Tibial artery (tissue), 4 donors: Measurements from ENCODE around the gene CREB5.

Experiments used
- DNase-seq, 2 donors: peaks; one replicate each; pipeline ENCODE4 v3.0.0-alpha.2; 2019
- H3K27ac ChIP-seq, 2 donors: fragments of 200-600 bp; sonication (generic) in 1 of 2; 1 replicate in 1 of 2; 2 replicates in 1 of 2; pipeline ENCODE4 v1.5.1; 2018 to 2019; ENCODE audit warnings: mild to moderate bottlenecking in 1 of 2
- H3K27me3 ChIP-seq, 2 donors: fragments of 200-600 bp; sonication (generic) in 1 of 2; one replicate each; pipeline versions ENCODE4 v1.5.1 to v1.6.0; 2016 to 2019
- H3K36me3 ChIP-seq, 3 donors: fragments of 200-600 bp; sonication (generic) in 2 of 3; one replicate each; pipeline ENCODE4 v1.5.1; 2016 to 2019; ENCODE audit warnings: mild to moderate bottlenecking in 2 of 3
- H3K4me1 ChIP-seq, 4 donors: fragments of 200-600 bp; sonication (generic) in 2 of 4; 1 replicate in 3 of 4; 2 replicates in 1 of 4; pipeline ENCODE4 v1.5.1; 2016 to 2019
- H3K4me3 ChIP-seq, 2 donors: fragments of 200-600 bp; sonication (generic) in 1 of 2; 1 replicate in 1 of 2; 2 replicates in 1 of 2; pipeline ENCODE4 v1.5.1; 2018 to 2019; ENCODE audit warnings: mild to moderate bottlenecking in 2 of 2
- H3K9me3 ChIP-seq, 3 donors: fragments of 200-600 bp; sonication (generic) in 1 of 3; one replicate each; pipeline ENCODE4 v1.5.1; 2016 to 2019
- intact Hi-C: fragments of 100-400 bp; cut with DNase I; formaldehyde crosslinking; loops from one replicate; pipeline ENCODE4 v1.15.0; 2023; ENCODE audit warnings: low total_unique reads
- TF ChIP-seq, protein P1 (sequence below), 2 experiments: fragments of 200-600 bp in 1 of 2; fragments of 450-650 bp in 1 of 2; IDR thresholded peaks; one replicate each; pipeline ENCODE4 v1.5.1; 2017 to 2019; ENCODE audit warnings: antibody characterized with exemption in 2 of 2, mild to moderate bottlenecking in 1 of 2, moderate library complexity in 1 of 2

The CREB5 gene

GRCh38 chr7:28493477-28493876 lies 81.2 kb downstream of the CREB5 start:
- Histone ChIP-seq H3K27me3 (no peaks in the 10 kb centered on the region), H3K27ac (no peak overlapping the region), H3K4me3 (no peak overlapping the region), H3K9me3 (no peaks in the 10 kb centered on the region), H3K4me1 (peaks cover 0 to 4% (median 0%) of the 10 kb centered on the region in 4 donors), H3K36me3 (no peaks in the 10 kb centered on the region)
- intact Hi-C loops = no loop called here
- no peak for DNase-seq
- TF ChIP-seq, protein P1, sequence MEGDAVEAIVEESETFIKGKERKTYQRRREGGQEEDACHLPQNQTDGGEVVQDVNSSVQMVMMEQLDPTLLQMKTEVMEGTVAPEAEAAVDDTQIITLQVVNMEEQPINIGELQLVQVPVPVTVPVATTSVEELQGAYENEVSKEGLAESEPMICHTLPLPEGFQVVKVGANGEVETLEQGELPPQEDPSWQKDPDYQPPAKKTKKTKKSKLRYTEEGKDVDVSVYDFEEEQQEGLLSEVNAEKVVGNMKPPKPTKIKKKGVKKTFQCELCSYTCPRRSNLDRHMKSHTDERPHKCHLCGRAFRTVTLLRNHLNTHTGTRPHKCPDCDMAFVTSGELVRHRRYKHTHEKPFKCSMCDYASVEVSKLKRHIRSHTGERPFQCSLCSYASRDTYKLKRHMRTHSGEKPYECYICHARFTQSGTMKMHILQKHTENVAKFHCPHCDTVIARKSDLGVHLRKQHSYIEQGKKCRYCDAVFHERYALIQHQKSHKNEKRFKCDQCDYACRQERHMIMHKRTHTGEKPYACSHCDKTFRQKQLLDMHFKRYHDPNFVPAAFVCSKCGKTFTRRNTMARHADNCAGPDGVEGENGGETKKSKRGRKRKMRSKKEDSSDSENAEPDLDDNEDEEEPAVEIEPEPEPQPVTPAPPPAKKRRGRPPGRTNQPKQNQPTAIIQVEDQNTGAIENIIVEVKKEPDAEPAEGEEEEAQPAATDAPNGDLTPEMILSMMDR (IDR thresholded peaks at IDR 0.05) = no peak

- intact Hi-C loops = no loop called here
- no peaks in the 10 kb centered on the region for H3K36me3 ChIP-seq
- H3K27ac ChIP-seq = no peak overlapping the region
- no peaks in the 10 kb centered on the region for H3K9me3 ChIP-seq
- TF ChIP-seq, protein P1 (IDR thresholded peaks at IDR 0.05) = no peak
- H3K4me1 ChIP-seq = no peaks in the 10 kb centered on the region
- DNase-seq = no peak
- H3K4me3 ChIP-seq = no peak overlapping the region
- no peaks in the 10 kb centered on the region for H3K27me3 ChIP-seq
Measured at GRCh38 chr7:28497009-28497408, 84.7 kb downstream of the CREB5 start.

DNA sequence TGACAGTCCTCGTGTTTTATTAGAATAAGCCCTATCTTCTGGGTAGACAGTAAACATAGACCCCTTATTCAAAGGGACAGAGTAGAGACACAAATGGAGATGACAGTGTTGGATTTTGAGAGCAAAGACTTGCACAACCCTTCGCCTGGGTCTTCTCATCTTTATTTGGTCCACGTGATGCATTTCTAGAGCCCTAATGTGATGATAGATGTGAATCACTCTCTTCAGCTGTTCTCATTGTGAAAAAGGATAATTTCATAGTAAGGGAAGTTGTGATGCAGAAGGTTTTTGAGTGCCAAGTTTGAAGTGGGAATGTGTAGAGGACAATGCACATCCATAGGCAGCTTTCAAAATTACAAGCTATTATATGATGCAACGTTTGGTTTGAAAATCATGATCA lies 86.3 kb downstream of the CREB5 start:
- intact Hi-C loops = no loop called here
- Histone ChIP-seq H3K27ac (no peak overlapping the region), H3K4me3 (no peak overlapping the region), H3K9me3 (no peaks in the 10 kb centered on the region), H3K36me3 (no peaks in the 10 kb centered on the region), H3K27me3 (no peaks in the 10 kb centered on the region), H3K4me1 (no peaks in the 10 kb centered on the region)
- TF ChIP-seq, protein P1 (IDR thresholded peaks at IDR 0.05) = no peak
- no peak for DNase-seq

DNA sequence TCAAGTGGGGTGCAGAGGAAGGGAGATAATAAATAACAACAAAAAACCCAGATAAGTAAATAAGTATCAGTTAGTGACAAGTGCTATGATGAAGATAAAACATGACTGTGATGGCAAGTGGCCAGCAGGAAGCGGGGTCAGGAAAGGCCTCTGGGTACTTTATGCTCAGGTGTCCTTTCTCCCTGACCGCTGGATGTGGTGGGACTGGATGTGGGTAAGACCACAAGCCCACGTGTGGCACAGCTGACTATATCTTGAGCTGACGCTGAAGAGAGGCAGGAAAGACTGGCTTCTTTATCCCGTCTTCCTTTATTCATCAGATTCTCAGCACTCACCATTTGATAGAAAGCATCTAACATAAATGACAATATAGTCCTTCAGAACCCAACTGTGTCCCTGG lies 87.8 kb downstream of the CREB5 start:
- Histone ChIP-seq H3K27ac (no peak overlapping the region), H3K4me1 (no peaks in the 10 kb centered on the region), H3K36me3 (no peaks in the 10 kb centered on the region), H3K27me3 (no peaks in the 10 kb centered on the region), H3K4me3 (no peak overlapping the region), H3K9me3 (no peaks in the 10 kb centered on the region)
- intact Hi-C loops = no loop called here
- TF ChIP-seq, protein P1 (IDR thresholded peaks at IDR 0.05) = no peak
- no peak for DNase-seq

- H3K27me3 ChIP-seq = no peaks in the 10 kb centered on the region
- H3K4me1 ChIP-seq = peaks cover 0 to 8% (median 5%) of the 10 kb centered on the region in 4 donors
- intact Hi-C loops = no loop called here
- H3K4me3 ChIP-seq = no peak overlapping the region
- no peaks in the 10 kb centered on the region for H3K9me3 ChIP-seq
- TF ChIP-seq, protein P1 (IDR thresholded peaks at IDR 0.05) = no peak
- H3K36me3 ChIP-seq = no peaks in the 10 kb centered on the region
- DNase-seq = no peak
- no peak overlapping the region for H3K27ac ChIP-seq
Measured at GRCh38 chr7:28502408-28502807, 90.1 kb downstream of the CREB5 start.

GRCh38 chr7:28503396-28503795 lies 91.1 kb downstream of the CREB5 start:
- TF ChIP-seq, protein P1 (IDR thresholded peaks at IDR 0.05) = no peak
- Histone ChIP-seq H3K4me1 (peaks cover 0 to 8% (median 5%) of the 10 kb centered on the region in 4 donors), H3K9me3 (no peaks in the 10 kb centered on the region), H3K36me3 (no peaks in the 10 kb centered on the region), H3K27me3 (no peaks in the 10 kb centered on the region), H3K4me3 (no peak overlapping the region), H3K27ac (no peak overlapping the region)
- no peak for DNase-seq
- intact Hi-C loops = no loop called here
